ENCODE data around the gene YIF1A.

YIF1A gene

DNA sequence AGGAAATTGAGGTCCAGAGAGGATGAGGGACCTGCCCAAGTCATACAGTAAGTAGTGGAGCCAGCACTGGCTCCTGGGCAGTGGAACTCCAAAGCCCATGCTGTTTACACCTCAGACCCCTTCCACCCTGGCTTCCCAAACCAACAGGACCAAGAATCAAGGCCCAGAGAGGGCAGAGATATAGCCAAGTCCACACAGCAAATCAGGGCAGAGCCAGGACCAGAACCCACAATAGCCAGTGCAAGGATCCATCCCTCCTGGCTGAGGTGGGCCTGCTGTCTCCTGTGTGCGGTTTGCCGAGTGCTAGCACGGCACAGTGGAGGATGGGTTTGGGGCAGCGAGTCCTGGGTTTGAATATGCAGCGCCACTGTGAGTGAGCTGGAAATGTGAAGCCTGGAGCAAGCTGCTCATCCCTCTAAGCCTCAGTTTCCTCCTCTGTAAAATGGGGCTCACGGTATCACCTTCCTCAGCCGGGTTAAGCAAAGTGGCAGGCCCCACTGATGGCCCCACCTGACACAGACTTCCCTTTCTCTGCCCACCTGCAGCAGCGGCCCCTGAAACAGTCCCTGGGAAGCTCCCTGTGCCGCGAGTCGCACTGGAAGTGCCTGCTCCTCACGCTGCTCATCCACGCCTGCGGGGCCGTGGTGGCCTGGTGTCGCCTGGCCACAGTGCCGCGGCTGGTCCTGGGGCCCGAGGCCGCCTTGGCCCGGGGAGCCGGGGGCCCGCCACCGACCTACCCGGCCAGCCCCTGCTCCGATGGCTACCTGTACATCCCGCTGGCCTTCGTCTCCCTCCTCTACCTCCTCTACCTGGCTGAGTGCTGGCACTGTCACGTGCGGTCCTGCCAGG, 5.1 kb upstream of the YIF1A start:
- H3K4me3 ChIP-seq (ENCODE audit: low read depth, low read length) = no peak overlapping the region
- TF ChIP-seq, protein P1, sequence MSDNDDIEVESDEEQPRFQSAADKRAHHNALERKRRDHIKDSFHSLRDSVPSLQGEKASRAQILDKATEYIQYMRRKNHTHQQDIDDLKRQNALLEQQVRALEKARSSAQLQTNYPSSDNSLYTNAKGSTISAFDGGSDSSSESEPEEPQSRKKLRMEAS (IDR thresholded peaks at IDR 0.05; ENCODE audit: low read depth, low read length) = no peak
- TF ChIP-seq, protein P2, sequence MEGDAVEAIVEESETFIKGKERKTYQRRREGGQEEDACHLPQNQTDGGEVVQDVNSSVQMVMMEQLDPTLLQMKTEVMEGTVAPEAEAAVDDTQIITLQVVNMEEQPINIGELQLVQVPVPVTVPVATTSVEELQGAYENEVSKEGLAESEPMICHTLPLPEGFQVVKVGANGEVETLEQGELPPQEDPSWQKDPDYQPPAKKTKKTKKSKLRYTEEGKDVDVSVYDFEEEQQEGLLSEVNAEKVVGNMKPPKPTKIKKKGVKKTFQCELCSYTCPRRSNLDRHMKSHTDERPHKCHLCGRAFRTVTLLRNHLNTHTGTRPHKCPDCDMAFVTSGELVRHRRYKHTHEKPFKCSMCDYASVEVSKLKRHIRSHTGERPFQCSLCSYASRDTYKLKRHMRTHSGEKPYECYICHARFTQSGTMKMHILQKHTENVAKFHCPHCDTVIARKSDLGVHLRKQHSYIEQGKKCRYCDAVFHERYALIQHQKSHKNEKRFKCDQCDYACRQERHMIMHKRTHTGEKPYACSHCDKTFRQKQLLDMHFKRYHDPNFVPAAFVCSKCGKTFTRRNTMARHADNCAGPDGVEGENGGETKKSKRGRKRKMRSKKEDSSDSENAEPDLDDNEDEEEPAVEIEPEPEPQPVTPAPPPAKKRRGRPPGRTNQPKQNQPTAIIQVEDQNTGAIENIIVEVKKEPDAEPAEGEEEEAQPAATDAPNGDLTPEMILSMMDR (IDR thresholded peaks at IDR 0.05; ENCODE audit: low read depth, low read length) = no peak
- no peak for TF ChIP-seq MYC (IDR thresholded peaks at IDR 0.05; ENCODE audit: low read depth, low read length)
- TF ChIP-seq POLR2A (IDR thresholded peaks at IDR 0.05; ENCODE audit: extremely low read depth, insufficient read length) = no peak
- DNase-seq (ENCODE audit: low read depth) = no peak

DNA sequence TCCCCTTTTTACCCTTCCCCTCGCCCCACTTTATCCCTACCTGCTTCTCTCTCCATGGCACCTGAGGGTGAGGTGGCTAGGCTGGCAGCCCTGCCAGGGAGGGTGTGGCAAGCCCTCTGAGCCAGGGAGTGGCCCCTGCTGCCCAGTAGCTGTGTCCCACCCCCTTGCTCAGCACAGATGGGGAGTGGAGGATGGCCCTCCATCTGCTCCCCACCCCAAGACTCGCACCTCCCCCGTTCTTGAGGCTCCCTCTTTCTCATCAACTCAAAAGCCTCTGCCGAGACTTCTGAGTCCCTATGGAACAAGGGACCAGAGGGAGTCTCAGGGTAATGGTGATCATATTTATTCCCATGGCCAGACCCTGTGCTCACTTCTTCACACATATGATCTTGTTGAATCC, 4.4 kb upstream of the YIF1A start:
- H3K4me3 ChIP-seq (ENCODE audit: low read depth, low read length) = no peak overlapping the region
- no peak for DNase-seq (ENCODE audit: low read depth)
- TF ChIP-seq, protein P2 (IDR thresholded peaks at IDR 0.05; ENCODE audit: low read depth, low read length) = no peak
- TF ChIP-seq MYC (IDR thresholded peaks at IDR 0.05; ENCODE audit: low read depth, low read length) (no peak), POLR2A (IDR thresholded peaks at IDR 0.05; ENCODE audit: extremely low read depth, insufficient read length) (no peak)
- TF ChIP-seq, protein P1 (IDR thresholded peaks at IDR 0.05; ENCODE audit: low read depth, low read length) = no peak

DNA sequence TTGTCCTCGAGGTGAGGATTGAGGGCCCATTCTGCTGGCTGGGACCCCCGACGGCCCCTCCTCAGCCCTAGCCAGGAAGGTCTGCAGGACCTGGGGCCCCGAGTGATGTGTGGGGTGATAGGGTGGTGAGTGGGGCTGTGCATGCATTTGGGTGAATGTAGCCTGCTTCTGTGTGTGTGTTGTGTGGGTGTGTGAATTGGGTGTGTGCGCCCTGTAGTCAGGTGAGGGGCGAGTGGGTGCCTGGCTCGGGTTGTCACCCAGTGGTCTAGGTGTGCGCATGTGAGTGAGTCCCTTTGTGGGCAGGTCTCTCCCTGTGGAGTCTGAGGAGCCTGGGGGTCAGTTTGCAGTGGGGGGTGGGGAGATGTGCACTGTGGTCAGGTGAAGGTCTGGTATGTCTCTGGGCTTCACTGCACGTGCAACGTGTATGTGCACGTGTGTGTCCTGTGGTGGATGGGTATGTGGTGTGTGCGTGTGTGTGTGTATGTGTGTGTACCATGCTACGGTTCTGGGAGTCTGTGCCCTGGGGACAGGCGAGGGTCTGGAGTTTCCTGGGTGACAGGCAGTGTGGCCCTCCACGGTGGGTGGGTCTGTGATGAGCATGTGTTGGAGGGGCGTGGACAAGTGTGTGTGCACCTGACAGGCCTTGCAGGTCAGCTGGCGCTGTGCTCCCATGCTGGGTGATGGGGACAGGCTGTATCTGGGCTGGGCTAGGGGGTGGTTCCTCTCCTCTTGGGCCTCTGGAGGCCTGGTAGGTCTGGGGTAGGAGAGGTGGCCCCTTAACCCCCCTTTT, 3.8 kb upstream of the YIF1A start:
- no peak overlapping the region for H3K4me3 ChIP-seq (ENCODE audit: low read depth, low read length)
- no peak for DNase-seq (ENCODE audit: low read depth)
- TF ChIP-seq, protein P2 (IDR thresholded peaks at IDR 0.05; ENCODE audit: low read depth, low read length) = no peak
- TF ChIP-seq MYC (IDR thresholded peaks at IDR 0.05; ENCODE audit: low read depth, low read length) = no peak
- no peak for TF ChIP-seq POLR2A (IDR thresholded peaks at IDR 0.05; ENCODE audit: extremely low read depth, insufficient read length)
- TF ChIP-seq, protein P1 (IDR thresholded peaks at IDR 0.05; ENCODE audit: low read depth, low read length) = no peak

DNA sequence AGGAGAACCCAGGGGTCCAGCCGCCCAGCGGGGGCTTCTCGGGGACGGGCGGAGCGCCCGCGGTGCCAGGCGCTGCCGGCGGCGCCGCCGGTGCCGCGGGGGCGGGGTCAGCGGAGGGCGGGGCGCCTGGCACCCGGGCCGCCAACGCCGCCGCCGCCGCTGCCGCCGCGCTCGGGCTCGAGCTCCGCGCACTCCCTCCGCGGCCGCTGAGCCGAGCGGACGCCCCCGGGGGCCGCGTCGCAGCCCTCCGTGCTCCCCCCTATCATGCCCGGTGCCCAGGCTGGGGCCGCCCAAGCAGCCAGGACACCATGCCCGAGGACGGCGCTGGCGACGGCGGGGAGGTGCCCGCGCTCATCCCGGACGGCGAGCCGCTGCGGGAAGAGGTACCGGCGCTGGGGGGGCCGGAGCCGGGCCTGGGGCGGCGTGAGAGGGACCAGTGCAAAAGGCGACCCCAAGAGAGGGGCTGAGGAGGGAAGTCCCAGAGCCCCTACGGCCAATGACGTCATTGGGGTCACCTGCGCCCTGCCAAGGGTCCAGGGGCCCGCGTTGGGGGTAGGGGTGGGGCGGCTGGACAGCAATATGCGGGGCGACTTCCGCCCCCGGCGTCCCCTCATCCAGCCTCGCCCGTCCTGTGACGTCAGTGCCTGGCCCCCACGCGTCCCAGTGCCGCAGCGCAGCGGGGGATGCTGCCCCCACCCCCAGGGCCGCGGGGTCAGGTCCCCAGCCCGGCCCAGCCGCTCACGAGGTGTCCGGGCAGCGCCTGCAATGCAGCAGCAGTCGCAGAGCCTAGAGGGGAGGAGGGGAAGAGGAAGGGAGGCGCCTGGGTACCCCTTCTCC, 3.0 kb upstream of the YIF1A start, which contains the start of gene TMEM151A:
Gene TMEM151A (plus strand): TSS at position 189 of the 837 bp plus-strand sequence. CDS start 120 bp downstream, at position 309.
- H3K4me3 ChIP-seq (ENCODE audit: low read depth, low read length) = no peak within 1 kb of the TSS
- no peak for TF ChIP-seq MYC (IDR thresholded peaks at IDR 0.05; ENCODE audit: low read depth, low read length)
- TF ChIP-seq, protein P1 (IDR thresholded peaks at IDR 0.05; ENCODE audit: low read depth, low read length) = no peak
- TF ChIP-seq, protein P2 (IDR thresholded peaks at IDR 0.05; ENCODE audit: low read depth, low read length) = no peak

DNA sequence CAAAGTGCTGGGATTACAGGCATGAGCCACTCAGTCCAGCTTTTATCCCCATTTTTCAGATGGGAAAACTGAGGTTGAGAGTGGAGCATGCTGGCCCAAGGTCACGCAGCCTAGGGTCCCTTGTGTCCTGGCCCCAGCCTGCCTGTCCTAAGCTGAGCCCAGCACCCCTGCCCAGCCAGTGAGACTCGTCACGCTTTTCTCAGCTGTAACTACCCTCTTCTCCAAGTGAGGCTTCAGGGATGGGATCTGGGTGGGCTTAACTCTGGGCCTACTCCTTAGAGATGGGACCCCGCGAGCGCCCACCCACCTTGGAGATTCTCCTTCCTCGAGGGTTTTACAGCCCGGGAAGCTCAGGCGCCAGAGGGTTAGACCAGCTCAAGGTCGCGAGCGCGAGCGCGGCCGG, 2.4 kb upstream of the YIF1A start:
- no peak for TF ChIP-seq POLR2A (IDR thresholded peaks at IDR 0.05; ENCODE audit: extremely low read depth, insufficient read length)
- no peak overlapping the region for H3K4me3 ChIP-seq (ENCODE audit: low read depth, low read length)
- DNase-seq (ENCODE audit: low read depth) = no peak

More for the DNA sequence above, 3.0 kb upstream of the YIF1A start, which contains the start of gene TMEM151A:
- DNase-seq (ENCODE audit: low read depth) = no peak
